Sigmoid colon (tissue), 4 donors: ENCODE data around the gene HSFX3.
A peak's percentile ranks its signal among the peaks of the same experiment; 100 is the strongest.

Experiments used
- EP300 ChIP-seq, 4 donors: sonication (generic); formaldehyde crosslinking; IDR thresholded peaks; one replicate each; pipeline ENCODE4 v1.6.1; 2017; ENCODE audit warnings: antibody characterized with exemption in 4 of 4
- POLR2A ChIP-seq, 2 donors: fragments of 450-650 bp; IDR thresholded peaks; one replicate each; pipeline ENCODE4 v1.6.1; 2016; ENCODE audit warnings: antibody characterized with exemption in 2 of 2, mild to moderate bottlenecking in 2 of 2, moderate library complexity in 2 of 2
- POLR2AphosphoS5 ChIP-seq, 4 donors: sonication (generic); formaldehyde crosslinking; IDR thresholded peaks; one replicate each; pipeline ENCODE4 v1.6.1; 2017; ENCODE audit warnings: antibody characterized with exemption in 4 of 4
- TF ChIP-seq, protein P1 (sequence below), 4 experiments: fragments of 450-650 bp in 3 of 4; fragments of 200-600 bp in 1 of 4; IDR thresholded peaks; one replicate each; pipeline ENCODE4 v1.5.1; 2016 to 2019; ENCODE audit warnings: antibody characterized with exemption in 4 of 4, mild to moderate bottlenecking in 3 of 4, moderate library complexity in 2 of 4

DNA sequence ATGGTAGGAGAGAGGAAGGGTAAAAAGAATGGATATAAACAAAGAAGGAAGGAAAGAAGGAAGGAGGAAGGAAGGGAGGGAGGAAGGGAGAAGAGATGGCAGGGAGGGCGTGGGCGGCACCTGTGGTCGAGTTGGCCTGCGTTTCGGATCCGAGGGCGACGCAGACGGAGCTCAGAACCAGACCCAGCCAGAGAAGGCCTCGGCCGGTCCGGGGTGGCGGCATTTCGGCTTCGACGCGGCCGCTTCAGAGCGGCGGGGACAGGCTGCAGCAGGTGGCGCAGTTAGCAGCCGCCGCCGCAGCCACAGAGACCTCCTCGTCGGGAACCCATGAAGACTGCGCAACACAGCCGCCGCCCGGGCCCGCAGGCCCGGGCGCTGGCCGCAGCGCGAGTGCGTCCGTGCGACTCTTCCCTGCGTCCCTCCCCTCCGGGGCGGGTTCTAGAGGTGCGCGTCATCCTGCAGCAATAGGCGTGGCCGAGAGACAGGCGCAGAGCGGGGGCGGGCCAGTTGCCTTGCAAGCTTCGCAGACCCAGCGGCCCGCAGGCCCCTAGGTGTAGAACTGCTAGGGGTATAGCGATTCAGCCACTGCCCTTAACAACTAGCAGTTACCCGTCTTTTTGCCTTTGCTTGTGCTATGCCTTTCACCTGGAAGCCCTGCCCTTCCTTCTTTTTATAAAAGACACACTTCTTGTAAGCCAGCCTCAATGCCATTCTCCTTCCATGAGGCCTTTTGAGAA, 44.6 kb downstream of the HSFX3 start, which contains the start of gene IDS:
- TF ChIP-seq, protein P1, sequence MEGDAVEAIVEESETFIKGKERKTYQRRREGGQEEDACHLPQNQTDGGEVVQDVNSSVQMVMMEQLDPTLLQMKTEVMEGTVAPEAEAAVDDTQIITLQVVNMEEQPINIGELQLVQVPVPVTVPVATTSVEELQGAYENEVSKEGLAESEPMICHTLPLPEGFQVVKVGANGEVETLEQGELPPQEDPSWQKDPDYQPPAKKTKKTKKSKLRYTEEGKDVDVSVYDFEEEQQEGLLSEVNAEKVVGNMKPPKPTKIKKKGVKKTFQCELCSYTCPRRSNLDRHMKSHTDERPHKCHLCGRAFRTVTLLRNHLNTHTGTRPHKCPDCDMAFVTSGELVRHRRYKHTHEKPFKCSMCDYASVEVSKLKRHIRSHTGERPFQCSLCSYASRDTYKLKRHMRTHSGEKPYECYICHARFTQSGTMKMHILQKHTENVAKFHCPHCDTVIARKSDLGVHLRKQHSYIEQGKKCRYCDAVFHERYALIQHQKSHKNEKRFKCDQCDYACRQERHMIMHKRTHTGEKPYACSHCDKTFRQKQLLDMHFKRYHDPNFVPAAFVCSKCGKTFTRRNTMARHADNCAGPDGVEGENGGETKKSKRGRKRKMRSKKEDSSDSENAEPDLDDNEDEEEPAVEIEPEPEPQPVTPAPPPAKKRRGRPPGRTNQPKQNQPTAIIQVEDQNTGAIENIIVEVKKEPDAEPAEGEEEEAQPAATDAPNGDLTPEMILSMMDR (IDR thresholded peaks at IDR 0.05): no peak
- TF ChIP-seq POLR2A (IDR thresholded peaks at IDR 0.05) (peak; percentile 91 to 95), POLR2AphosphoS5 (IDR thresholded peaks at IDR 0.05) (peak; percentile 68 to 92 (median 88)), EP300 (IDR thresholded peaks at IDR 0.05) (no peak)
